GM23338 (cell line): Measurements from ENCODE around the gene PPP1R12C. TPM values are rescaled to one million over a fixed set of nuclear protein-coding genes. Genes with fewer than 3 reads are reported as not detected.

Experiments
- ATAC-seq: fragments of 200-7000 bp; cut with Tn5 transposase; 3 replicates; pipeline ENCODE4 v1.9.1; 2020
- DNase-seq: peaks from one replicate; pipeline ENCODE4 v3.0.0-alpha.2; 2015; ENCODE audit warnings: low spot score
- H2AFZ ChIP-seq: fragments of 200-600 bp; sonication (generic); 2 replicates; pipeline ENCODE4 v1.8.0; 2016; ENCODE audit warnings: antibody characterized with exemption, mild to moderate bottlenecking, moderate library complexity
- H3F3A ChIP-seq: fragments of 200-600 bp; sonication (generic); replicated peaks from 2 replicates; pipeline ENCODE4 v1.8.0; 2017; ENCODE audit warnings: antibody characterized with exemption, mixed run types, low read depth
- H3K27ac ChIP-seq: fragments of 200-600 bp; sonication (generic); 2 replicates; pipeline ENCODE4 v1.6.1; 2016; ENCODE audit warnings: low read depth
- H3K27me3 ChIP-seq: fragments of 200-600 bp; sonication (generic); 2 replicates; pipeline ENCODE4 v1.8.0; 2016; ENCODE audit warnings: mild to moderate bottlenecking, mixed run types, moderate library complexity; ENCODE audit not compliant: insufficient read depth
- H3K36me3 ChIP-seq: fragments of 200-600 bp; sonication (generic); 2 replicates; pipeline ENCODE4 v1.8.0; 2016; ENCODE audit warnings: mild to moderate bottlenecking; ENCODE audit not compliant: insufficient read depth
- H3K4me1 ChIP-seq: fragments of 200-600 bp; sonication (generic); 2 replicates; pipeline ENCODE4 v1.8.0; 2016; ENCODE audit warnings: mild to moderate bottlenecking, moderate library complexity; ENCODE audit not compliant: insufficient read depth
- H3K4me2 ChIP-seq: fragments of 200-600 bp; sonication (generic); 2 replicates; pipeline ENCODE4 v1.7.1; 2017; ENCODE audit warnings: mixed run types
- H3K4me3 ChIP-seq: fragments of 200-600 bp; sonication (generic); 2 replicates; pipeline ENCODE4 v1.6.1; 2016; ENCODE audit warnings: mixed run types
- H3K79me2 ChIP-seq: fragments of 200-600 bp; sonication (generic); replicated peaks from 2 replicates; pipeline ENCODE4 v1.8.0; 2017; ENCODE audit warnings: mild to moderate bottlenecking; ENCODE audit not compliant: insufficient read depth
- H3K9me2 ChIP-seq: fragments of 200-600 bp; sonication (generic); 2 replicates; pipeline ENCODE4 v1.8.0; 2017; ENCODE audit not compliant: insufficient read depth
- H4K20me1 ChIP-seq: fragments of 200-600 bp; sonication (generic); replicated peaks from 2 replicates; pipeline ENCODE4 v1.8.0; 2017; ENCODE audit warnings: mild to moderate bottlenecking; ENCODE audit not compliant: insufficient read depth
- H3K27ac Mint-ChIP-seq: 2 replicates; pipeline ENCODE4 v1.8.0; 2020; ENCODE audit warnings: inconsistent platforms, mild to moderate bottlenecking, moderate library complexity, mixed read lengths
- H3K27me3 Mint-ChIP-seq: 3 replicates; pipeline ENCODE4 v1.8.0; 2022; ENCODE audit warnings: low read depth, mild to moderate bottlenecking, moderate library complexity, mixed read lengths, inconsistent platforms; ENCODE audit not compliant: insufficient read depth, poor library complexity
- H3K36me3 Mint-ChIP-seq: 3 replicates; pipeline ENCODE4 v1.8.0; 2021; ENCODE audit warnings: low read depth, mild to moderate bottlenecking, inconsistent platforms, moderate library complexity, mixed read lengths
- H3K4me1 Mint-ChIP-seq: 3 replicates; pipeline ENCODE4 v1.8.0; 2020; ENCODE audit warnings: mild to moderate bottlenecking, inconsistent platforms, mixed read lengths
- H3K4me3 Mint-ChIP-seq: 3 replicates; pipeline ENCODE4 v1.8.0; 2021; ENCODE audit warnings: moderate library complexity, mild to moderate bottlenecking, inconsistent platforms, mixed read lengths
- H3K9me3 Mint-ChIP-seq: 3 replicates; pipeline ENCODE4 v1.8.0; 2020; ENCODE audit warnings: moderate library complexity, mild to moderate bottlenecking, inconsistent platforms, mixed read lengths
- CREB1 ChIP-seq: fragments of 250-450 bp; sonication (Bioruptor Pico); IDR thresholded peaks from 2 replicates; pipeline ENCODE4 v1.5.0; 2020; ENCODE audit warnings: low read depth, mild to moderate bottlenecking, moderate library complexity
- ETS1 ChIP-seq: IDR thresholded peaks from 2 replicates; pipeline ENCODE4 v1.6.1; 2016; ENCODE audit warnings: antibody characterized with exemption
- EZH2phosphoT487 ChIP-seq: fragments of 200-600 bp; sonication (generic); IDR thresholded peaks from one replicate; pipeline ENCODE4 v1.8.1; 2018; ENCODE audit warnings: antibody characterized with exemption; ENCODE audit not compliant: unreplicated experiment
- NANOG ChIP-seq: IDR thresholded peaks from 2 replicates; pipeline ENCODE4 v1.6.1; 2016; ENCODE audit warnings: antibody characterized with exemption, borderline replicate concordance
- POLR2AphosphoS5 ChIP-seq: IDR thresholded peaks from 2 replicates; pipeline ENCODE4 v1.6.1; 2016; ENCODE audit warnings: antibody characterized with exemption, low read depth
- REST ChIP-seq: IDR thresholded peaks from one replicate; pipeline ENCODE4 v1.6.1; 2018; ENCODE audit warnings: antibody characterized with exemption; ENCODE audit not compliant: unreplicated experiment
- ZNF331 ChIP-seq: fragments of 250-450 bp; sonication (Bioruptor Pico); IDR thresholded peaks from 2 replicates; pipeline ENCODE4 v1.5.0; 2020; ENCODE audit warnings: low read depth, mild to moderate bottlenecking, moderate library complexity
- ZNF462 ChIP-seq: fragments of 250-450 bp; sonication (Bioruptor Pico); IDR thresholded peaks from 2 replicates; pipeline ENCODE4 v1.5.0; 2020; ENCODE audit warnings: mild to moderate bottlenecking, moderate library complexity
- polyA plus RNA-seq: library from polyadenylated mRNA; unstranded; fragments of >200 nt; fragmentation: Nextera tagmentation; extraction: Ambion mirVana; gene quantifications from 2 replicates; pipeline ENCODE4 v1.2.1, GENCODE V29; 2016
- total RNA-seq: library from RNA; depleted of rRNA; stranded (reverse); fragments of >200 nt; shearing (Covaris generic); gene quantifications from 2 replicates; pipeline ENCODE4 v1.2.3, GENCODE V29; 2014
- TF ChIP-seq, protein P1 (sequence below), 2 experiments: fragments of 200-600 bp in 1 of 2; sonication (generic) in 1 of 2; conservative IDR thresholded peaks; 2 replicates each; pipeline versions ENCODE4 v1.5.1 to v1.6.1; 2016 to 2017; ENCODE audit warnings: antibody characterized with exemption in 2 of 2, low read depth in 2 of 2, mild to moderate bottlenecking in 2 of 2, moderate library complexity in 1 of 2

The PPP1R12C gene
- total and polyA plus RNA-seq, 2 experiments from 2014 or later = 33.2 to 83.9 TPM

DNA sequence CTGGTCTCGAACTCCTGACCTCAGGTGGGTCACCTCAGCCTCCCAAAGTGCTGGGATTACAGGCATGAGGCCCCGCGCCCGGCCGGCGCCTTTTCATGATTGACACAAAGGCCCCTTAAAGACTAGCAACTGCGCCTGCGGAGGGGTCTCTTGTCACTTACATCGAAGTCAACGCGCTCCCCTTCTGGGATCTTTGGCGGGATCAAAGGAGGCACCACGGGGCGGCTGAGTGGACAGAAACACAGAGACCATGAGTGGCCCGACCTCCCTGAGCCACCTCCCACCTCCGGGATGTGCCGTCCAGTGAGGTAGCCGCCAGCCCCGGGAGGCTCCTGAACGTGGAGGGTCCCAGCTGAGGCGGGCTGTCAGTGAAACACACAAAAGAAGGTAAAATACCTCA lies 24.3 kb upstream of the PPP1R12C start (continued):
- TF ChIP-seq REST = no peak
- TF ChIP-seq POLR2AphosphoS5 = no peak
- TF ChIP-seq, protein P1, sequence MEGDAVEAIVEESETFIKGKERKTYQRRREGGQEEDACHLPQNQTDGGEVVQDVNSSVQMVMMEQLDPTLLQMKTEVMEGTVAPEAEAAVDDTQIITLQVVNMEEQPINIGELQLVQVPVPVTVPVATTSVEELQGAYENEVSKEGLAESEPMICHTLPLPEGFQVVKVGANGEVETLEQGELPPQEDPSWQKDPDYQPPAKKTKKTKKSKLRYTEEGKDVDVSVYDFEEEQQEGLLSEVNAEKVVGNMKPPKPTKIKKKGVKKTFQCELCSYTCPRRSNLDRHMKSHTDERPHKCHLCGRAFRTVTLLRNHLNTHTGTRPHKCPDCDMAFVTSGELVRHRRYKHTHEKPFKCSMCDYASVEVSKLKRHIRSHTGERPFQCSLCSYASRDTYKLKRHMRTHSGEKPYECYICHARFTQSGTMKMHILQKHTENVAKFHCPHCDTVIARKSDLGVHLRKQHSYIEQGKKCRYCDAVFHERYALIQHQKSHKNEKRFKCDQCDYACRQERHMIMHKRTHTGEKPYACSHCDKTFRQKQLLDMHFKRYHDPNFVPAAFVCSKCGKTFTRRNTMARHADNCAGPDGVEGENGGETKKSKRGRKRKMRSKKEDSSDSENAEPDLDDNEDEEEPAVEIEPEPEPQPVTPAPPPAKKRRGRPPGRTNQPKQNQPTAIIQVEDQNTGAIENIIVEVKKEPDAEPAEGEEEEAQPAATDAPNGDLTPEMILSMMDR (conservative IDR thresholded peaks at IDR 0.05; ENCODE audit: low read depth in 2 of 2) = no peak
- TF ChIP-seq CREB1 (CRISPR knock-in tag) = no peak
- no peak for TF ChIP-seq EZH2phosphoT487

- H3K27ac Mint-ChIP-seq = no peak overlapping the region
- Histone ChIP-seq H3F3A (peaks cover 11% of the 10 kb centered on the region; the same call in 1 of the 2 replicates), H3K27ac (no peak overlapping the region), H3K4me3 (no peak overlapping the region), H3K36me3 (no peaks in the 10 kb centered on the region; the same call in 1 of the 2 replicates), H3K4me2 (no peak overlapping the region), H3K27me3 (peaks cover 7% of the 10 kb centered on the region; the same call in 1 of the 2 replicates), H4K20me1 (no peaks in the 10 kb centered on the region; the same call in none of the 2 replicates), H2AFZ (no peak overlapping the region), H3K79me2 (no peaks in the 10 kb centered on the region), H3K9me2 (no peaks in the 10 kb centered on the region), H3K4me1 (peaks cover 8% of the 10 kb centered on the region; the same call in 1 of the 2 replicates)
- peaks cover 20% of the 10 kb centered on the region for H3K4me1 Mint-ChIP-seq
- no peak overlapping the region for H3K4me3 Mint-ChIP-seq
- H3K27me3 Mint-ChIP-seq = peaks cover 13% of the 10 kb centered on the region
- H3K36me3 Mint-ChIP-seq = peaks cover 21% of the 10 kb centered on the region
- DNase-seq (no peak), ATAC-seq (peak; percentile 8)
- H3K9me3 Mint-ChIP-seq = no peaks in the 10 kb centered on the region; the same call in 2 of the 3 replicates
- TF ChIP-seq ETS1 (no peak), EZH2phosphoT487 (no peak), CREB1 (CRISPR knock-in tag) (no peak), POLR2AphosphoS5 (no peak), ZNF462 (CRISPR knock-in tag) (no peak), NANOG (no peak), ZNF331 (CRISPR knock-in tag) (no peak)
- TF ChIP-seq, protein P1 (conservative IDR thresholded peaks at IDR 0.05; ENCODE audit: low read depth in 2 of 2) = no peak
These were observed 20.5 kb upstream of the PPP1R12C start for GRCh38 chr19:55137915-55138314.
